NCI-H2081 treated with DMSO at 0.1 percent for 48 hours (cell line): ENCODE data around the gene CD5L.

ENCODE experiments used
- DNase-seq: peaks from one replicate; lab custom pipeline; 2025; lab: John Stamatoyannopoulos, UW

The CD5L gene

DNA sequence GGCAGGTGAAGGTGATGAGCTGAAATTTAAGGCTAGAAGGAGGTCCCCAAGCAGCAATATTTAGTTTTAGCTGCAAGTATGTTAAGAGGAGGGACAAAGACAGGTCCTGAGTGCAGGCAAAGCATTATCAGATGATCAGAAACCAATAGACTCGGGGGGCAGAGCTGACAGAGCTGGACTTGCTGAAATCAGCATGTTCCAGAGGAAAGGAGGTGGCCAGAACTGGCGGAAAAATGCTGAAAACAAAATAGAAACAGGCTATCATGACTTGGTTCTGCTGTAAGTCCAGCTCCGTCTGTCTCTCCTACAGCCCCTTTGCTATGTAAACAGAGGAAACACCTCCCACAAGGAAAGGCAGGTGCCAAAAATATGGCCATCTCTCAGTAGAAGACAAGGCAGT is at the start of gene CD5L:
Gene CD5L (minus strand): TSS at position 101 of the 400 bp plus-strand sequence. CDS start 107 bp downstream, outside the sequence.
- DNase-seq = no peak

DNA sequence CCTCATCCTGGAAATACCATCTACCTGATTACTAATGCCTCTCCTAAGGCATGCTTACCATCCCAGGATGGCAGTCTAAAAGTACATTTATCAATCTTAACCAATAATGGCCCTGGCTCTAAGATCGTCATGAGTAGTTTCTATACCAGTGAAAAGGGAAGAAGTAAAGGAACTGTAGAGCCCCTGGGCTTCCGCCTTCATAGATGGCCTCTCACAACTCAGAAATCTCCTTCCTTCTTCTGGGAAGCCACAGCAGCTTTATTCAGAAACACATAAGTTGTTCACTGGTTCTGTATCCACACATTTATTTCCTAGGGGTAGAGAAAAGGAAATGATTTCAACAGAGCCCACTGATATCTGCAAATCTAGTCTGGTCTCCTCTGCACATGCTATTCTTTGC is 41.0 kb upstream of the CD5L start:
- DNase-seq = no peak

DNA sequence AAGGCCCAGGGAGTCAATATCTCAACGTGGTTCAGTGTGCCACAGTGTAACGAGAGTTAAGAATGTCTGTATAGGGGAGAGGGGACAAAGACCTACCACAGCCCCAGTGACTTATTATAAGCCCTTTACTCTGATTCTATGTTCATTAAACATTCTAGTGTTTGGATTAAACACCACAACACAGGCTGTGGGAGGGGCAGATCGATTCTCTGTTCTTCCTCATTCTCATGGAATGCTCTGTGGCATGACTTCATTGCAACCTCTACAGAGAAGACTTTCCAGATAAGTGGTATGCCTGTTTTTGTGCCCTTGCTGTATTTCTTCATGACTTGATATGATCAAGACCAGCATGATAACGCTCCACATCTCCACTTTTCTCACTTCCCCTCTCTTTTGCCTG is 39.0 kb upstream of the CD5L start:
- DNase-seq = no peak

DNA sequence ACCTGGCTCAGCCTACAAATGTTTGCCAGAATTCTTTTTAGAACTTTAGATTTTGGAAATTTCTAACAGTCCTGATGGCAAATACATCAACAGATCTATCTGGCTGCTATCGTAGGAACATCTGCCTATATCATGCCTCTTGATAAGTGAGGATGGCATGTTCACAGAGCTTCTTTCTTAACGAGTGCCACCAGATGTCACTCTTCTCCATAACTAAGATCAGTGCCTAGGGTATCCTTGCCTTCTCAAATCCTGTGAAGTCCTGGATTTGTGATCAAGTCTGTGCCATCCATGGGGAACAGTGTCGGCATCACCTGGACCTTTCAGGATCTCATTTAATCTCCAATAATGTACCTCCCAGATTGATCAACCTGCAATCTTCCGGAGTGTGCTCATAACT is 36.5 kb upstream of the CD5L start:
- no peak for DNase-seq

DNA sequence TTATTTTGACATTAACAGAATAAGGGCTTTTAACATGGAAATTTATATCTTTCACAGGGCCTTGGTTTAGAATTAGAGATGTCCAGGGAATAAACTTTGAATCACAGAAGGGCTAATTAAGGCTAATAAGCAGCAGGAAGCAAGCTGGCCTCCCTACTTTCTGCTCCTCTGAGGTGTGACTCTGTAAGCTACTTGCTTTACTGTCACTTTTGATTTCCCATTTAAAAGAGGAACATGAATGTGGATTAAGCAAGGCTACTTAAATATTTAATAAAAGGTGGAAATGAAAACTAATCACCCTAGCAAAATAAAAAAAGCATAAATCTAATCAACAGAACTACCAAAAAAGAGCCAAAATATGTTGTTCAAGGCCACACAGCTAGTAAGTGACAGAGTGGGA is 28.9 kb upstream of the CD5L start:
- DNase-seq = no peak

DNA sequence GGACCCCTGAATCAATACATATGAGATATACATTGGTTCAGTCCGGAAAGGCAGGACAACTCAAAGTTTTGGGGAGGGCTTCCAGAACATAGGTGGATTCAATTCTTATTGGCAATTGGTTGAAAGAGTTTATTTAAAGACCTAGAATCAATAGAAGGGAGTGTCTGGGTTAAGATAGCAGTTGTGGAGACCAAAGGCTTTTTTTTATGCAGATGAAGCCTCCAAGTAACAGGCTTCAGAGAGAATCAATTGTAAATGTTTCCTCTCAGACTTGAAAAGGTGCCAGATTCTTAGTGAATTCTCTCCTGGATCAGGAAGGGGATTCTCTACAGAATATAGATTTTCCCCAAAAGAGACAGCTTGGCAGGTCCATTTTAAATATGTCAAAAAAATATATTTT is 27.0 kb upstream of the CD5L start:
- DNase-seq = no peak

DNA sequence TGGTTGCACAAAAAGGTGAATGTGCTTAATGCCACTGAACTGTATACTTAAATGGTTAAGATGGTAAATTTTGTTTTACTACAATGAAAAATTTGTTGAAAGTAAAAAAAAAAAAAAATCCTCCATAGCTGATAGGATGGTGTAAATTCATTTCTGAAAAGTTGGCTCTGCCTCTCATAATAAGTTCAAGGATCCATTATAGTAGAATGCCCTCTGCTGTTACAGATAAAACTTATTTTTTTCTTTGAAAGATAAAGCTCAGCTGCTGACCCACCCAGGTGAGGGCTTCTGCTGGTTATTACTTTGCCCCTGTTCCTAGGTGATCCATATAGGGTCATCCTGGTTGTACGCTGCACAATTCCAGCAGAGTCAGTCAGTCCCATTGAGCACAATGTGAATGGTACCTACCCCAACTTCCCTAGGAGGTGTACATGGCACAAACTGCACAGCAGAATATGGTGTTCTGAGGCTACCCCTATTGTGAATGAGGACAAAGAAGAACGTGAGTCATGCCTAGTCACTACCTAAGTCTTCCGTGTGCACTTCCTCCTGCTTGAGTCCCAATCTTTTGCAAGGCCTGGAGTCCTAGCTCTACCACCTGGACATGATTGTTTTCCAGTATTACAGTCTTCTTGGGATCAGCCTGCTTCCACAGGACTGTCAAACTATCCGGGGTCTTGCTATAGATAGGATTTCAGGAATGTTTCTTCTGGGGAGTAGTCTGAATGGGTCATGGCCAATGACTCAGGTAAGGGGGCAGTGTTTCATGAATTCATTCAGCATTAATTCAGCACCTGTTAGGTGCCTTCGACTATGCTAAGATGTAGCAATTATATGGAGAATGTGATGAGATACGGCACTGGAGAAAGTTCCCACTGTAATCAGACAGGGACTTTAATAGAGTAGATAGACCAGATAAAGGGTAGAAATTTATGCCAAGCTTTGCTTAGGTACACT is 20.8 kb upstream of the CD5L start:
- DNase-seq = no peak

DNA sequence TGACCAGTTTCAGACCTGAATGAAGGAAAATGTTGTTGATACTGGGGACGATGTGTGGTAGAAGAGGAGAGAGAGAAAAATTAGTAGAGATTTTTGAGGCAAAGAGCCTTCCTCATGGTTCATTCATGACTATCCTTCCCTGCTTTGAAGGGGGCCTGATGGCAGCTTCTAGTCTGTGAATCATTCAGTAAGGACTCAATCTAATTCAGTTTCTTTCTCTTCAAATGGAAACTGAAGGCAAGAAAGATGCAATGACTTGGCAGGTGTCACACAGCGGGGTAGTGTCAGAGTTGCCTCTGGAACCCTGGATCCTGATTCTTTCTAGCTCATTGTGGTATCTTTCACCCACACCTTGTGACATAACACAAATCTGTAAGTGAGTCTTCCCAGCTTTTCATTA is 14.9 kb upstream of the CD5L start:
- DNase-seq = no peak

DNA sequence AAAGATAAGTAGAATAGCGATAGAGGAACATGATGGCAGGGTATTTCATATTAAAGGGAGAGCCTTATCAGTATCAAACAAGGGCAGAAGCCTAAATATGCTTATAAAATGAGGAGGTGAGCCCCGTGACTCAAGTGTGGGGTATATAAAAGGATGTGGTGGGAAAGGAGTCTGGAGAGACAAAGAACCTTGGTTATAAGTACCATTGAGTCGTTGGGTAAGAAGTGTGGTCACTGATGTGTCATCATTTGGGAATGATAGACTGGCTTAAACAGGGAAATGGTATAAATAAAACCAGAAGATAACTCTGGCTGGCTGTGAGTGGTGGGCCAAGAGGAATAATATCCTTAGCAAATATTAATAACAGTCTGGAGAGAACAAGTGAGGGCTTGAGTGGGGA is 10.9 kb upstream of the CD5L start:
- DNase-seq = no peak

DNA sequence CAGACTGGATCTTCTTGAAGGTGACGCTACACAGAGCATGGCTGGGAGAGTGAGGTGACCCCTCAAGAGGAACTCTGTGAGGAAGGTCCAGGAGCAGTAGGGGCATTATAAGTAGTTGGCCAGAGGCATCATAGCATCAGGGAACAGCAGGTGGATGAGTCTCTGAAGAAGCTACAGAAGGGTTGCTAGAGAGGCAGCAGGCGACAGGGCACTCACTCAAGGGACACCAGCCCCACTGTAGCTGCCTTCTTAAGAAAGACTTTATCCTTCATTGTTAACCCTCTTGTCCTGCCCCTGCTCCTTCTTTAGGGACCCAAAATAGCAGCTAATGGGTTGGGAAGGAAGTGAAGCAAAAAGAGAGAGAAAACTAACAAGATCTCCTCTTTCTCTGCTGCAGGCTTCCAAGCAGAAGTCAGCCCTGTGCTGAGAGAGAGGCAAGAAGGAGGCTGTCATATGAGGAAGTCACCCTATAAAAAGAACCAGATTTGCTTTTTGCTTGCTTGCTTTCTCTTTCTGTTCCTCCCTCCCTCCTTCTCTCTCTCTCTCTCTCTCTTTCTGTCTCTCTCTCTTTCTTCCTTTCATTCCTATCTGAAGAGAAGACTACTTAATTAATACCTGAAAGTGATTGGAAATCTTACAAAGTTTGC is 7.7 kb upstream of the CD5L start:
- DNase-seq = no peak

DNA sequence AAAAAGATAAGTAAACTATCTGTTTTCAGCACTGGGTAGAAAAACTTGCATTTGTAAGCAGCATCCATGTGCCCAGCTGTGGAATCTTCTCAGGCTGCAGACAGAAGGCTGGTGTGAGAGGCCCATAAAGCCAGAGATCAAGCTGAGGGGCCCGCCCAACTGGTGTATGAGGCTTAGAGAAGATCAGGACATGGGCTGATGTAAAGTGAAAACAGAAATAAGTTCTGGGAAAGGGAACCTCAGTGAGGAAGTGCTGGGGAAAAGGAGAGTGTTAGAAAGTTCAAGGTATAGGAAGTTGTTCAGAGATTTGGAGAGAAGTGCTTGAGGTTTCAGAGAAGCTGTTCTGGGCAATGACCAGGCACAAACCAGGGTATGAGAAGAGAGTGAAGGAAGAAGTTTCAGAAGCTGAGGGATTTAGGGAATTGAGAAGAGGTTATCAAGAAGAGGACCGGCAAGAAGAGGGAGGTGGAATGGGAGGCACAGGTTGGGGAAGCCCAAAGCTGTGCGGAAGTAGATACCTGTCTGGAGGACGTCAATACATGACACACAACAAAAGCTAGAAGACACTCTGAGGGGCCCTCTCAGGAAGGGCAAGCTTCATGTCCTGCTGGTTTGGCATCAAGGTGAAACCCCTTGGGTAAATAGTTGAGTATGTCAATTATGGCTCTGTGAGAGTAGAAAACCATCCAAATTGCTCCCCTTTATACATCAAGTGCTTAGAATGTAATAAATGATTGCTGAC is 2.7 kb upstream of the CD5L start:
- no peak for DNase-seq

DNA sequence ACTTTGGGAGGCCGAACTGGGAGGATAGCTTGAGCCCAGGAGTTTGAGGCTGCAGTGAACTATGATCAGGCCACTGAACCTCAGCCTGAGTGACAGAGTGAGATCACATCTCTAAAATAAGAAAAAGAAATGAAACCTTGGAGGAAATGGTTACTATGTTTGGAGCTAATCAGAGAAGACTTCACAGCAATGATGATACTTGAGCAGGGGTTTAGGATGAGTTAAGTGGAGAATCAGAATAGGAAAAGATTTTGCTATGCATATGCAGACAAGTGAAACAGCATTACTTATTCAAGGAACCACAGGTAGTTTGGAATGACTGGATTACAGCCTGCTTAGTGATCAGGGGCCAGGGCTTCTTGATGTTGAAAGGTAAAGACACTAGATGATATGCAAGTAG is 1.3 kb upstream of the CD5L start:
- no peak for DNase-seq

DNA sequence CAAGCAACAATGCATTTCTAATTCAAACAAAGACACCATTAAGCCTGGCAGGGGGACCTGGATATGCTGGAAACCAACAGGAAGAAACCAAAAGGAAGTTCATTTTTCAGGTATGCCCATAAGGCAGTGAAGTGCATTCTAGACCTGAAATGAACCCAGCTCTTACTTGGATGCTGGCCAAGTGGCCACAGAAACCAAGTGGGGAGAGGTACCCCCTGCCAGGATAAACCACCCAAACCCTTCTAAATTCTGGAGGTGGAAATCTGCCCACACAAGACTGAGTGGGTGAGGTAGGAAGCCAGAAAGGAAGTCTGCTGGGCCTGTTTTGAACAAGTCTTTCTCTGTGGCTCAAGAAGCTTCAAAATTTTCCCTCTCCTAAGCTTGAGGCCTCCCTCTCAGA is 2.6 kb downstream of the CD5L start:
- DNase-seq = no peak

DNA sequence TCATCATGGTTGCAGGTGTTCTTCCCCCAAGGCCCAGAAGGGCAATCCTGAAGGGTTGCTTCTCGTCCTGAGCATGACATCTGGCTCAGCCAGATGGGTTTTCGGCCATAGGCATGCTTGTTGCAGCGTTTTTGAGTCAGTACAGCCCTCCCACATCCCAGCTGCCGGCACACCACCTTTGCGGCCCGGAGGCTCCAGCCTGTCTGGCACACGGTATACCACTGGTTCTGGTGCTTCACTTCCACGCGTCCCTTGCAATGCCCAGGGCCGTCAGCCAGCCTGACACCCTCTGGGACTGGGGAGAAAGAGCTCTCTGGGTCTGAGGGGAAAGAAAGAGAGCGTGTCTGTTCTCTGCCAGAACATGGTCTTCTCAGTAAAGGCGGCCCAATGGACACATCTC is 7.2 kb downstream of the CD5L start:
- DNase-seq = no peak

DNA sequence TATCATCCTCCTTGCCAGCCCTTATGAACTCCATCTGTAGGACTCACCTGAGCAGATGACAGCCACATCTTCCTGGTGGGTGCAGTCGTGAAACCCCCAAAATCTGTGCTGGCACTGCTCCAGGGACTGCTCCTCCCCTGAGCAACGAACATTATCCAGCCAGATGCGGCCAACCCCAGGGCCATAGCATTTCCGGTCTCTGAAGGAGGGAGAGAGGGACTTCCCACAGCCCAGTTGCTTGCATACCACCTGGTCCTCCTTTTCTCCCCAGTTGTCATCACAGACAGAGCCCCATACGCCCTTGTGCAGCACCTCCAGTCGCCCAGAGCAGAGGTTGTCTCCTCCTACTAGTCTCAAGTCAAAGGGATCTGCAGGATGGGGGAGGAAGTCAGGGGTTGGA is 8.5 kb downstream of the CD5L start:
- DNase-seq = no peak

DNA sequence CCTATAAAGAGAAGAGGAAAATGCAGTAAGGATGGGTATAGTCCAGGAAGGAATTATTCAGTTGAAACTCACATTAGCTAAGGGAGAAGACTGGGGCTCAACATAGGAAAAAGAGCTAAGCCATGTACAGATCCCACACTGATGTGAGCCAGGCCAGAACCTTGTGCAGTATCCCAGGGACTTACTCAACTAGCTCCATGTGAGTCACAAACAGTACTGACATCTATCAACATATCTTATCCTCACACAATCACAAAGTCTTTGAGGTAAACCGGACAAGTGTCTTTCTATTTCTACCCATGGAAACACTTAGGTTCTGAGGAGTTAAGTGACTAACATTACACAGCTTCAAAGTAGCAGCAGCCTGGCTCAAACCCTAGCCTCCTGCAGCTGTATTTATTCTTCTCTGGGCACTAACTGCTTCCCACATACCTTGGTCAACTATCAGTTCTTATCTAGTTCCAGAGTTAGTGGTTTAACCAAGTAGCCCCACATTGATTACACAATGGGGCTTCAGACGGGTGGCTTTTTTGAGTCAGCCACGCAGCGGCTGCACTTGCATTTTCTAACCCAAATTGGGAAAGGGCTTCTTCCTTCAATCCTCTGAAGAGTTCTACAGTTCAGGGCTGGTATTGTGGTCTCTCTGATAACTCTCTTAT is 9.5 kb downstream of the CD5L start:
- no peak for DNase-seq

DNA sequence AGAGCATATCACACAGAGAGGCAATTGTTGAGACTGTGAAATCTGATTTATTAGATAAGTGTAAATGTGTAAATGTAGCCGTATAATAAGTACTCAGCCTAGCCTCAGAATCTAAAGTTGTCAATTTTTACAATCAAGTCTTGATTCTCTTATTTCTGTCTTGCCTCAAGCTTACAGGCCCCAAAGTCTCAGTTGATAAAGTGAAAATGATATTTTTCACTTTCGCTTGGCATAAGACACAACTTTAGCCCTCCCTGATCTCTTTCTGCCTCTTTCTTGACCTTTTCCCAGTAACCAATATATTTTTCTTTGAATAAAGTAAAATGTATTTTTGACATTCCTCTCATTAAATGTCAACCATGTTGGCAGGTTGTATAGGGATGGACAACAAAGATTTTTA is 10.7 kb downstream of the CD5L start:
- DNase-seq = no peak

DNA sequence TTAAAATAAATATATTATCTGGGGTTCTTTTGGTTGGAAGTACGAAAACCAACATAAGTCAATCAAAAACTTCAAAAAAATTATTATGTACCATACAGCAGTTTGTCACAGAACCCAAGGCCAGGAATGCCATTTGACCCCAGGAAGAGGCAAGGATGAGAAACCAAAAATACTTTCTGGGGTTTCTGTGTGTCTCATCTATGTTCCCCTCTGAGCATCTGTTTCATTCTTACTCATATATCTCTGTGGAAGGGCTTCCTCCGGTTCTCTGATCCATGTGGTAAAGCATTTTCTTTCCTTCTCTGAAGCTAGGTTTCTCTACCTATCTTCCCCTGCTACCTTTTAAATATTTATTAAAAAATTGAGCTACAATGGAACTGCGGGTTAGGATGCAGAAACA is 11.9 kb downstream of the CD5L start:
- no peak for DNase-seq

DNA sequence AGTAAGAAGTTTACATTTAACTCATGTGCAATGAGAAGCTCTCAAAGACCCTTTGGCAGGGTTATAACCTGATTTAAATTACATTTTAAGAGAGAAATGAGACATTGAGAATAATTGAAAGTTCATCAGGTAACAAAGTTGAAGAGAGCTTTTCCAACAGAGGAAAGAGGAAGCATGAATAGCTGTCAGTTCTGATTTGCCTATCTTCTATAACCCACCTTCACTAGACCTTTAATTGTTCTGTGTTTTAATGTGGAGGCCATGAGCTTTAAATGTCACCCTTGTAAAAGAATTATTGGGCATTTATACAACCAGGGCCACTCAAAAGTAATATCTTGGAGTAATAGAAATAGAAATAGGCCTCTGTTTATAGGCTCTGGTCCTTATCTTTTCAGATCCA is 12.4 kb downstream of the CD5L start:
- no peak for DNase-seq

DNA sequence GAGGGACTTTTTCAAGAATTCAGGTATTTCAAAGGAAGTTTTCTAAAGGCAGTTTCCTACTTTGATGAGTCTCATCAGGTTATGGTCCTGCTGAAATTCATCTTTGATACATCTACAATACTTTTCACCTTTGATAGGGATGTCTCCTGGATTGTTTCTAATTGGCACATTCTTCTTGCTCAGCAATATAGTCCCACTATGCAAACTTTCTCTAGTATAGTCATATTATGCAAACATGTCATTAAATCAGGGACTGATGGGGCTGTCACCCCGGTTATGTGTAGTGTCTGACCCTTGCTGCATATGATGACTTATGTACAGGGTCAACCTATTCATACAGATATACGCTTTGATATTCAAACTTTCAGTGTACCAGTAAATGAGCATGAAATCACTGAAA is 21.3 kb downstream of the CD5L start:
- DNase-seq = no peak

DNA sequence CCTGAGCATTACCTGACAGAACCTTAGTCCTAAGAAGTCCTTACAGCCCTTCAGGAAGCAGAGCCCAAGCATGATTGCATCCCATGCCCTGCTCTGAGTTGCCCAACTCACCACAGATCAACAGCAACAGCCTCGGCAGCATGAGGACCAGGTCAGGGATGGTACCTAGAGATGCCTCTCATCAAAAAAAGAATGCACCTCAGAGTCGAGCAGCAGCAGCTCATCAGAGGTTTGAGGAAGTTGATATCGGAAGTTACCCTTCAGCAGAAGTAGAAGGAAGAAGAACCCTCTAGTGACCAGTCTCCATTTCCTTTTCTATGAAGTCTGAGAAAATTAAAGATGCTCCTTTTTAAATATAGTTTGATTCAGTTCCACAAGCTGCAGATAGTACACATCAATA is 21.7 kb downstream of the CD5L start, which contains the start of gene FCRL1:
Gene FCRL1 (minus strand): TSS at position 225 of the 400 bp plus-strand sequence. CDS start 83 bp downstream, at position 142.
- no peak for DNase-seq

DNA sequence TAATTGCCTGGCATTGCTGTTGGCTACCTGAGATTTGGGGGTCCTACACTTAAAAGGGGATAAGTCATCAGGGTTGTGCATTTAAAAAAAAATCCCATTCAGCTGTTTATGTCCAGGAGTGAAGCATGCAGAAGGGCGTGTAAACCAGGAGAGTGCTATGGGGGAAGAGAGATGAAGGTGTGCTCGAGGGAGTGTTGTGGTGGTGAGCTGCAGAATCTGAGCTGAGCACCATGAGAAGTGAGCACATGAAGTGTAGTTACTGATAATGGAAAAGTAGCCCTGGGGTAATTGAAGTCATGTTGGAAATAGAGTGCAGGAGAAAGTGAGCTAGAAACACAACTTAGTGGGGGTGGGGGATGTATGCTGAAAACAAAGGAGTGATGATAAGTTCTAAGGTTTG is 22.4 kb downstream of the CD5L start:
- no peak for DNase-seq
